Brain microvascular endothelial cell (primary cell): ENCODE data around the gene UCK2.

Experiments
- DNase-seq: peaks from one replicate; pipeline ENCODE4 v3.0.0-alpha.2; 2020
- H3K27ac ChIP-seq: fragments of 250-450 bp; sonication (Bioruptor Pico); 2 replicates; pipeline ENCODE4 v1.5.1; 2020; ENCODE audit warnings: mild to moderate bottlenecking, moderate library complexity
- H3K27me3 ChIP-seq: fragments of 250-450 bp; sonication (Bioruptor Pico); replicated peaks from 2 replicates; pipeline ENCODE4 v1.5.1; 2020; ENCODE audit warnings: mild to moderate bottlenecking
- H3K36me3 ChIP-seq: fragments of 250-450 bp; sonication (Bioruptor Pico); replicated peaks from 2 replicates; pipeline ENCODE4 v1.5.1; 2020; ENCODE audit warnings: mild to moderate bottlenecking
- H3K4me3 ChIP-seq: 2 replicates; pipeline ENCODE4 v1.5.1; 2011; ENCODE audit warnings: low read depth, mild to moderate bottlenecking, control low read depth, low read length, moderate library complexity
- CTCF ChIP-seq: IDR thresholded peaks from 2 replicates; pipeline ENCODE4 v1.5.1; 2011; ENCODE audit warnings: low read depth, mild to moderate bottlenecking, moderate library complexity, low read length, control low read depth, inconsistent platforms; ENCODE audit errors: missing control alignments
- in situ Hi-C: cut with HindIII; loops from 2 replicates; pipeline ENCODE4 v1.10.0; 2017; ENCODE audit warnings: low sequenced_read_pairs, low pct_ligation_motif_present

Gene UCK2

GRCh38 chr1:165942062-165942461 is 114.6 kb downstream of the UCK2 start:
- in situ Hi-C loops = no loop called here
- H3K27ac ChIP-seq = no peak overlapping the region
- TF ChIP-seq CTCF = no peak
- DNase-seq = no peak
- H3K4me3 ChIP-seq = no peak overlapping the region
- H3K27me3 ChIP-seq = no peaks in the 10 kb centered on the region
- no peaks in the 10 kb centered on the region for H3K36me3 ChIP-seq

- Histone ChIP-seq H3K27ac (no peak overlapping the region), H3K27me3 (no peaks in the 10 kb centered on the region), H3K36me3 (no peaks in the 10 kb centered on the region), H3K4me3 (no peak overlapping the region)
- in situ Hi-C loops = no loop called here
- DNase-seq = no peak
- no peak for TF ChIP-seq CTCF
Observed at GRCh38 chr1:165942927-165943597, 115.6 kb downstream of the UCK2 start.

DNA sequence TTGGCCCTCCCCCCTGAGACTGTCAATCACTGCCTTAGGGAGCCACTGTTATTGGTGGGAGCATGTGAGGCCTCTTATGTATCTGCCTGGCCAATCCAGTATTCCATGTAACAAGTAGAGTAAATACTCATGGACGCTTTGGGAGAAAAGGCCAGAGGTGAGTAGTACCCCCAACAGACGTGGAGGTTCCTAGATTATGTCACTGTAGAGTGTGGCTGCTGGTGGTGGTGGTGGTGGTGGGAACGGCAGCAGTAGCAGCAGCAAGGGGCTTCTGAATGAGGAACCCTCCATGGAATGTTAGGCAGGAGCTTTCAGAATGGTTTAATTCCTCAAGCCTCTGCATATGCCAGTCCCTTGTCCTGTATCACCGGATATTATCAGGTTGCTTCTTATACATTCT is 118.5 kb downstream of the UCK2 start:
- in situ Hi-C loops = no loop called here
- TF ChIP-seq CTCF = no peak

GRCh38 chr1:165947797-165948455 is 120.5 kb downstream of the UCK2 start:
- Histone ChIP-seq H3K36me3 (no peaks in the 10 kb centered on the region), H3K27ac (no peak overlapping the region), H3K27me3 (no peaks in the 10 kb centered on the region), H3K4me3 (no peak overlapping the region)
- in situ Hi-C loops = no loop called here
- no peak for TF ChIP-seq CTCF
- DNase-seq = no peak

More for the DNA sequence above, 118.5 kb downstream of the UCK2 start:
- Histone ChIP-seq H3K27ac (no peak overlapping the region), H3K27me3 (no peaks in the 10 kb centered on the region), H3K4me3 (no peak overlapping the region), H3K36me3 (no peaks in the 10 kb centered on the region)
- DNase-seq = no peak

GRCh38 chr1:165949335-165950130 is 122.1 kb downstream of the UCK2 start:
- H3K4me3 ChIP-seq = no peak overlapping the region

More at GRCh38 chr1:165949335-165950130, 122.1 kb downstream of the UCK2 start:
- H3K27me3 ChIP-seq = no peaks in the 10 kb centered on the region
- in situ Hi-C loops = no loop called here
- no peak for TF ChIP-seq CTCF
- no peak overlapping the region for H3K27ac ChIP-seq
- no peak for DNase-seq
- H3K36me3 ChIP-seq = no peaks in the 10 kb centered on the region
